H54 (cell line): ENCODE measurements around the gene SEMA4F.
"Not testable (repeated sequence)": the region's sequence is repeated elsewhere in the genome, so short reads cannot be mapped to it uniquely, and the experiment has no call there.

Experiments used
- DNase-seq: peaks from one replicate; pipeline ENCODE4 v3.0.0; 2011; ENCODE audit warnings: low spot score, mixed read lengths; ENCODE audit not compliant: insufficient read length
- FAIRE-seq: peaks from 3 replicates; lab custom pipeline; 2011; peaks lifted over from hg19 to GRCh38; lab: Jason Lieb, UNC
- POLR2A ChIP-seq: IDR thresholded peaks from 2 replicates; pipeline ENCODE4 v1.6.1; 2011; ENCODE audit warnings: low read depth, mild to moderate bottlenecking, low read length

Gene SEMA4F

GRCh38 chr2:74653985-74654882, at the start of gene SEMA4F:
Gene SEMA4F (plus strand): TSS chr2:74654247. CDS start chr2:74654377, 130 bp downstream.
- TF ChIP-seq POLR2A: peak; percentile 51; the same call in 1 of the 2 replicates
- FAIRE-seq (peak; percentile 84), DNase-seq (peak; percentile 98)

GRCh38 chr2:74606927-74607326, 47.1 kb upstream of the SEMA4F start:
- DNase-seq (no peak), FAIRE-seq (no peak)
- TF ChIP-seq POLR2A: no peak

GRCh38 chr2:74617122-74617521, 36.9 kb upstream of the SEMA4F start:
- no peak for FAIRE-seq
- TF ChIP-seq POLR2A: no peak
- no peak for DNase-seq

- DNase-seq (no peak), FAIRE-seq (no peak)
- TF ChIP-seq POLR2A: no peak
Observed at GRCh38 chr2:74618410-74619083, 35.5 kb upstream of the SEMA4F start.

- FAIRE-seq (no peak), DNase-seq (no peak)
- no peak for TF ChIP-seq POLR2A
Observed at GRCh38 chr2:74619651-74620297, 34.3 kb upstream of the SEMA4F start.

GRCh38 chr2:74620671-74621070, 33.4 kb upstream of the SEMA4F start:
- DNase-seq (no peak), FAIRE-seq (no peak)
- no peak for TF ChIP-seq POLR2A

GRCh38 chr2:74625658-74626425, 28.2 kb upstream of the SEMA4F start:
- DNase-seq (no peak), FAIRE-seq (no peak)
- TF ChIP-seq POLR2A: no peak

GRCh38 chr2:74628538-74629105, 25.4 kb upstream of the SEMA4F start:
- TF ChIP-seq POLR2A: no peak
- DNase-seq (no peak), FAIRE-seq (no peak)

GRCh38 chr2:74630454-74630853, 23.6 kb upstream of the SEMA4F start:
- not testable (repeated sequence) for FAIRE-seq, DNase-seq

GRCh38 chr2:74632209-74632938, 21.7 kb upstream of the SEMA4F start:
- no peak for DNase-seq
- peak; percentile 96 for FAIRE-seq
- TF ChIP-seq POLR2A: no peak

GRCh38 chr2:74632939-74633312, 21.1 kb upstream of the SEMA4F start:
- DNase-seq: no peak
- TF ChIP-seq POLR2A: no peak
- no peak for FAIRE-seq

GRCh38 chr2:74639550-74639949, 14.5 kb upstream of the SEMA4F start:
- TF ChIP-seq POLR2A: no peak
- DNase-seq: no peak
- FAIRE-seq: no peak

GRCh38 chr2:74645344-74645743, 8.7 kb upstream of the SEMA4F start:
- no peak for TF ChIP-seq POLR2A
- no peak for DNase-seq
- FAIRE-seq: no peak
